Mesenchymal stem cell (in vitro differentiated cells and primary cell): ENCODE results near the gene CHD3.
A peak's percentile ranks its signal among the peaks of the same experiment; 100 is the strongest.

Source experiments
- DNase-seq: peaks from one replicate; pipeline ENCODE4 v3.0.0-alpha.2; 2013
- H2AFZ ChIP-seq: one replicate; pipeline ENCODE4 v1.6.1; 2013; ENCODE audit warnings: low read depth, mild to moderate bottlenecking, control low read depth, inconsistent platforms, low read length, moderate library complexity
- H2AK5ac ChIP-seq: 2 replicates; pipeline ENCODE4 v1.6.1; 2013; ENCODE audit warnings: low read length, moderate library complexity, mild to moderate bottlenecking, inconsistent platforms; ENCODE audit not compliant: severe bottlenecking
- H2BK120ac ChIP-seq: one replicate; pipeline ENCODE4 v1.6.1; 2013; ENCODE audit warnings: low read depth, mild to moderate bottlenecking, inconsistent platforms, low read length, moderate library complexity
- H2BK12ac ChIP-seq, 2 experiments: one replicate each; pipeline ENCODE4 v1.6.1; 2013; ENCODE audit warnings: inconsistent platforms in 2 of 2, low read length in 2 of 2, mild to moderate bottlenecking in 2 of 2, moderate library complexity in 2 of 2, control low read depth in 1 of 2
- H2BK15ac ChIP-seq: one replicate; pipeline ENCODE4 v1.6.1; 2013; ENCODE audit warnings: mild to moderate bottlenecking, low read depth, inconsistent platforms; ENCODE audit not compliant: poor library complexity, severe bottlenecking
- H2BK5ac ChIP-seq: 2 replicates; pipeline ENCODE4 v1.6.1; 2013; ENCODE audit warnings: low read depth, mild to moderate bottlenecking, low read length, control low read depth, inconsistent platforms; ENCODE audit not compliant: poor library complexity, severe bottlenecking
- H3K14ac ChIP-seq, 2 experiments: one replicate each; pipeline ENCODE4 v1.6.1; 2013; ENCODE audit warnings: inconsistent platforms in 2 of 2, low read length in 2 of 2, control low read depth in 1 of 2, mild to moderate bottlenecking in 1 of 2, moderate library complexity in 1 of 2
- H3K18ac ChIP-seq, 2 experiments: one replicate each; pipeline ENCODE4 v1.6.1; 2013; ENCODE audit warnings: inconsistent platforms in 2 of 2, low read length in 2 of 2, control low read depth in 1 of 2, low read depth in 1 of 2, mild to moderate bottlenecking in 1 of 2
- H3K23ac ChIP-seq, 2 experiments: one replicate each; pipeline ENCODE4 v1.6.1; 2013; ENCODE audit warnings: inconsistent platforms in 2 of 2, low read length in 2 of 2, mild to moderate bottlenecking in 2 of 2, moderate library complexity in 2 of 2, control low read depth in 1 of 2
- H3K27ac ChIP-seq: 2 replicates; pipeline ENCODE4 v1.5.1; 2013; ENCODE audit warnings: mild to moderate bottlenecking, moderate library complexity, low read length, control low read depth, inconsistent platforms; ENCODE audit not compliant: poor library complexity, severe bottlenecking
- H3K27me3 ChIP-seq, 2 experiments: 2 replicates each; pipeline versions ENCODE4 v1.6.1 to v1.7.0; 2013; ENCODE audit warnings: low read length in 2 of 2, mild to moderate bottlenecking in 2 of 2, moderate library complexity in 2 of 2, control low read depth in 1 of 2, inconsistent platforms in 1 of 2; ENCODE audit not compliant: control insufficient read depth in 1 of 2, insufficient read depth in 1 of 2
- H3K36me3 ChIP-seq, 2 experiments: 2 replicates each; pipeline versions ENCODE4 v1.6.1 to v1.7.0; 2013; ENCODE audit warnings: low read length in 2 of 2, control low read depth in 1 of 2, inconsistent platforms in 1 of 2, low read depth in 1 of 2, mild to moderate bottlenecking in 1 of 2; ENCODE audit not compliant: insufficient read depth in 2 of 2, control insufficient read depth in 1 of 2
- H3K4ac ChIP-seq, 2 experiments: one replicate each; pipeline ENCODE4 v1.6.1; 2013; ENCODE audit warnings: inconsistent platforms in 2 of 2, low read length in 2 of 2, mild to moderate bottlenecking in 2 of 2, moderate library complexity in 2 of 2, control low read depth in 1 of 2, low read depth in 1 of 2
- H3K4me1 ChIP-seq: 2 replicates; pipeline ENCODE4 v1.6.1; 2013; ENCODE audit warnings: low read depth, low read length, control low read depth; ENCODE audit not compliant: control insufficient read depth, insufficient read depth
- H3K4me2 ChIP-seq: 2 replicates; pipeline ENCODE4 v1.6.1; 2013; ENCODE audit warnings: low read length, mild to moderate bottlenecking, inconsistent platforms; ENCODE audit not compliant: poor library complexity, severe bottlenecking
- H3K4me3 ChIP-seq, 2 experiments: 2 replicates each; pipeline versions ENCODE4 v1.5.1 to v1.7.0; 2013; ENCODE audit warnings: low read length in 2 of 2, mild to moderate bottlenecking in 2 of 2, control low read depth in 1 of 2, low read depth in 1 of 2; ENCODE audit not compliant: insufficient read depth in 1 of 2
- H3K79me1 ChIP-seq: replicated peaks from 2 replicates; pipeline ENCODE4 v1.6.1; 2013; ENCODE audit warnings: mild to moderate bottlenecking, control low read depth, low read length, inconsistent platforms; ENCODE audit not compliant: poor library complexity, severe bottlenecking
- H3K9ac ChIP-seq: 2 replicates; pipeline ENCODE4 v1.7.0; 2013; ENCODE audit warnings: mild to moderate bottlenecking, low read length, moderate library complexity
- H3K9me3 ChIP-seq: 2 replicates; pipeline ENCODE4 v1.7.0; 2013; ENCODE audit warnings: mild to moderate bottlenecking, low read length; ENCODE audit not compliant: control insufficient read depth
- H4K8ac ChIP-seq: one replicate; pipeline ENCODE4 v1.6.1; 2013; ENCODE audit warnings: inconsistent platforms, mild to moderate bottlenecking, low read length, moderate library complexity
- H4K91ac ChIP-seq: one replicate; pipeline ENCODE4 v1.6.1; 2013; ENCODE audit warnings: mild to moderate bottlenecking, low read length, inconsistent platforms
- WGBS: methylation state at CpG from one replicate; pipeline ENCODE4 v1.1.7; 2013; ENCODE audit warnings: mixed read lengths; 5-methylcytosine and 5-hydroxymethylcytosine counted together

CHD3 gene

DNA sequence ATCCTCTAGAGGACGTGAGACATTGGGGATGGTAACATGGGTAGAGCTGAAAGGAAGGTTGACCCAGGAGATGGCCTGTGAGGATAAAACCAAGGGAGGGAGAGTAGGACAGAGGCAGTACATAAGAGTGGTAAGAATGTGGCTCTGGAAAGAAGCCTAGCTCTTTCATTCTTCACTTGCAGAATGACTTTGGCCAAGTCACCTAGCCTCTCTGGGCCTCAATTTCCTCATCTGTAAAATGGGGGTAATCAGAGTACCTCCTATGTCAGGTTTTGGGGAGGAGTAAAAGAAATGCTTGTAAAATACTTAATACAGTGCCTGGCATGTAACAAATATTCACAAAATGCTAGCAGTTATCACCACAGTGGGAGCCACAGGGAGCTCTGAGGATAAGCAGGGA is 47.7 kb upstream of the CHD3 start:
- Histone ChIP-seq H3K4me1 (peaks cover 34% of the 10 kb centered on the region), H3K36me3 (peaks cover 14 to 15% of the 10 kb centered on the region in 2 experiments), H3K4ac (no peak overlapping the region), H4K91ac (no peak overlapping the region), H2BK12ac (peak overlapping the region in 1 of 2 experiments; percentile 1), H3K27me3 (no peaks in the 10 kb centered on the region), H2BK5ac (no peak overlapping the region), H4K8ac (no peak overlapping the region), H3K27ac (peak overlapping the region; percentile 27), H2AFZ (no peak overlapping the region), H3K79me1 (peaks cover 15% of the 10 kb centered on the region), H3K4me3 (peak overlapping the region in 1 of 2 experiments; percentile 94), H3K14ac (no peak overlapping the region), H3K9me3 (no peaks in the 10 kb centered on the region), H2BK120ac (no peak overlapping the region), H2BK15ac (no peak overlapping the region), H2AK5ac (no peak overlapping the region), H3K4me2 (no peak overlapping the region), H3K9ac (peak overlapping the region; percentile 98), H3K23ac (no peak overlapping the region), H3K18ac (peak overlapping the region in 1 of 2 experiments; percentile 8)
- DNase-seq: no peak
- WGBS: 50% methylated on average over 1 of the region's 1 CpG

DNA sequence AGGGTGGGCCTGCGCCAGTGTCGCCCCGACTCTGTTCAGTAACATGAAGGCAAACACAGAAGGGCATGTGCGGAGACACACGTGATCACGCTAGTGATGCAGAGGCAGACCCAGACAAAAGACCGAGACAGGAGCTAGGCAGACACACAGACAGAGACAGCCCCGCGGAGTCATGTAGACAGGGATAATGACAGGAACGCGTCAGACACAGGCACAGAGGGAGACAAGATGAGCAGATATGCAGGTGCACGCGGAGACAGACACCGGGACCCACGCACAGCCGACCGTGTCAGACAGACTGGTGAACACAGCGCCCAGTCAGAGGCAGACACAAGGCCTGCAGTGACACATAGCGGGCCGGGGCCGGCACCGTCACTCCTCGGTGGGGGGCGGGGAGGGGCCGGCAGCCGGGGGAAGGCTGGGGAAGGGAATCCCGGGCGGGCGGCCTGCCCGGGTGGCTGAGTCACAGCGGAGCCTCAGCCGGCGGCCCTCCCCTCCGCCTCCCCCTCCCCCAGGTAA is 47.1 kb upstream of the CHD3 start:
- Histone ChIP-seq H3K23ac (no peak overlapping the region), H2BK15ac (peak overlapping the region; percentile 55), H2BK120ac (peak overlapping the region; percentile 66), H3K27me3 (no peaks in the 10 kb centered on the region), H3K4me2 (peak overlapping the region; percentile 83), H4K8ac (peak overlapping the region; percentile 76), H2BK12ac (peak overlapping the region; percentile 45 to 77), H3K9me3 (no peaks in the 10 kb centered on the region), H2AFZ (no peak overlapping the region), H3K79me1 (peaks cover 17% of the 10 kb centered on the region), H4K91ac (peak overlapping the region; percentile 63), H2AK5ac (no peak overlapping the region), H2BK5ac (no peak overlapping the region), H3K9ac (peak overlapping the region; percentile 98), H3K4me3 (peak overlapping the region; percentile 66 to 94), H3K18ac (peak overlapping the region; percentile 93 to 94), H3K14ac (peak overlapping the region in 1 of 2 experiments; percentile 76), H3K36me3 (peaks cover 17 to 20% of the 10 kb centered on the region in 2 experiments), H3K4me1 (peaks cover 34% of the 10 kb centered on the region), H3K27ac (peak overlapping the region; percentile 91), H3K4ac (peak overlapping the region; percentile 69 to 97)
- peak; percentile 96 for DNase-seq
- WGBS: 1% methylated on average over 34 of the region's 34 CpGs

DNA sequence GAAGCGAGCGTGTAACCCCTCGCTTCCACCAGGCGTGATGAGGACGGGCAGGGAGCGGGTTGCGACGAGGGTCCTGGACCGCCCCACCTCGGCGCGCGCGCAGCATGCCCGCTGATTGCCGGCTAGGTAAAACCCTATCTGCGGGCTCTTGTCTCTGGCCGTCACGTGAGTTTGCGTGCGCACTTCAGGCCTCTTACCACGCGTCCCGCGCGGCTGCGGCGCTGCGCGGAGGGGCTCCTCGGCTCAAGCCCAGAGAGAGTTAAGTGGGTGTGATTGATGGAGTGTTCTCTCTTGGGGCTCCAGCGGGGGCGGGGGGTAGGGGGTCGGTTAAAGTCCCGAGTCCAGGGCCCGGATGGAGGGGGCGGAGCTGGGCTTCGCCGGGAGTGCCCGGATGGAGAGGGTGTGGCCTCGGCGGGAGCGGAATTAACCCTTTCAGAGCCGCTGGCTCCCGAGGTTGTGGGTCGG is 46.6 kb upstream of the CHD3 start:
- H3K4me2 ChIP-seq: peak overlapping the region; percentile 88
- H3K27ac ChIP-seq: peak overlapping the region; percentile 98
- H3K4ac ChIP-seq: peak overlapping the region; percentile 93 to 97
- peak overlapping the region; percentile 94 to 98 for H3K18ac ChIP-seq
- no peaks in the 10 kb centered on the region for H3K27me3 ChIP-seq
- H3K79me1 ChIP-seq: peaks cover 20% of the 10 kb centered on the region
- H2BK5ac ChIP-seq: peak overlapping the region; percentile 54
- H3K4me3 ChIP-seq: peak overlapping the region; percentile 69 to 94
- H3K9me3 ChIP-seq: no peaks in the 10 kb centered on the region
- under 1% methylated on average over 46 of the region's 46 CpGs for WGBS
- peak overlapping the region; percentile 96 for H4K91ac ChIP-seq
- H3K14ac ChIP-seq: peak overlapping the region in 1 of 2 experiments; percentile 76
- peak overlapping the region; percentile 60 for H2BK15ac ChIP-seq
- peaks cover 31% of the 10 kb centered on the region for H3K4me1 ChIP-seq
- DNase-seq: peak; percentile 94
- peak overlapping the region; percentile 66 for H2BK120ac ChIP-seq
- H2AFZ ChIP-seq: no peak overlapping the region
- H2BK12ac ChIP-seq: peak overlapping the region; percentile 45 to 77
- H4K8ac ChIP-seq: peak overlapping the region; percentile 76
- peak overlapping the region; percentile 98 for H3K9ac ChIP-seq
- no peak overlapping the region for H2AK5ac ChIP-seq
- peaks cover 20 to 24% of the 10 kb centered on the region in 2 experiments for H3K36me3 ChIP-seq
- no peak overlapping the region for H3K23ac ChIP-seq

GRCh38 chr17:7842380-7843256 is 46.0 kb upstream of the CHD3 start:
- peak overlapping the region; percentile 69 to 94 for H3K4me3 ChIP-seq
- H4K8ac ChIP-seq: peak overlapping the region; percentile 47
- H3K27ac ChIP-seq: peak overlapping the region; percentile 98
- no peaks in the 10 kb centered on the region for H3K27me3 ChIP-seq
- peaks cover 30% of the 10 kb centered on the region for H3K4me1 ChIP-seq
- H3K4ac ChIP-seq: peak overlapping the region; percentile 92 to 93
- no peak overlapping the region for H2AFZ ChIP-seq
- no peaks in the 10 kb centered on the region for H3K9me3 ChIP-seq
- peak overlapping the region; percentile 98 for H4K91ac ChIP-seq
- H2BK5ac ChIP-seq: peak overlapping the region; percentile 54
- H3K36me3 ChIP-seq: peaks cover 24 to 31% of the 10 kb centered on the region in 2 experiments
- DNase-seq: peak; percentile 98
- peak overlapping the region; percentile 88 for H3K4me2 ChIP-seq
- H2BK12ac ChIP-seq: peak overlapping the region; percentile 91 to 92
- WGBS: 1% methylated on average over 47 of the region's 47 CpGs
- peak overlapping the region; percentile 98 for H3K9ac ChIP-seq
- peak overlapping the region; percentile 62 for H2AK5ac ChIP-seq
- peak overlapping the region in 1 of 2 experiments; percentile 96 for H3K14ac ChIP-seq
- peak overlapping the region; percentile 20 to 54 for H3K23ac ChIP-seq
- peak overlapping the region; percentile 72 to 98 for H3K18ac ChIP-seq
- H2BK120ac ChIP-seq: peak overlapping the region; percentile 91
- peaks cover 23% of the 10 kb centered on the region for H3K79me1 ChIP-seq
- H2BK15ac ChIP-seq: peak overlapping the region; percentile 97
